Fibroblast of lung (primary cell): Measurements from ENCODE around the gene SLC22A23. TPM values are rescaled to one million over a fixed set of nuclear protein-coding genes. Genes with fewer than 3 reads are reported as not detected.

ENCODE experiments used
- DNase-seq, 2 donors: peaks; one replicate each; pipeline versions ENCODE4 v3.0.0 to v3.0.0-alpha.2; 2010; ENCODE audit warnings: low read depth in 2 of 2
- H2AFZ ChIP-seq: 2 replicates; pipeline ENCODE4 v1.5.1; 2012; ENCODE audit warnings: low read length, control low read depth, inconsistent platforms
- H3K27ac ChIP-seq: 2 replicates; pipeline ENCODE4 v1.5.1; 2011; ENCODE audit warnings: low read length, control low read depth; ENCODE audit not compliant: insufficient read depth
- H3K27me3 ChIP-seq: 2 replicates; pipeline ENCODE4 v1.5.1; 2011; ENCODE audit warnings: mild to moderate bottlenecking, low read length; ENCODE audit not compliant: control insufficient read depth, insufficient read depth
- H3K36me3 ChIP-seq: 2 replicates; pipeline ENCODE4 v1.5.1; 2011; ENCODE audit warnings: low read length; ENCODE audit not compliant: control insufficient read depth, insufficient read depth
- H3K4me1 ChIP-seq: 2 replicates; pipeline ENCODE4 v1.5.1; 2011; ENCODE audit warnings: low read length; ENCODE audit not compliant: control insufficient read depth, insufficient read depth; ENCODE audit errors: extremely low read depth
- H3K4me2 ChIP-seq: 2 replicates; pipeline ENCODE4 v1.5.1; 2011; ENCODE audit warnings: low read length, control low read depth; ENCODE audit not compliant: insufficient read depth; ENCODE audit errors: extremely low read depth
- H3K4me3 ChIP-seq, 4 experiments: fragments of 200-600 bp in 1 of 4; sonication (generic) in 1 of 4; replicated peaks in 1 of 4; 2 replicates each; pipeline ENCODE4 v1.5.1; 2011 to 2016; ENCODE audit warnings: low read length in 4 of 4, low read depth in 3 of 4, mild to moderate bottlenecking in 3 of 4, control low read depth in 2 of 4, inconsistent platforms in 1 of 4, mixed read lengths in 1 of 4; ENCODE audit not compliant: insufficient read depth in 1 of 4; ENCODE audit errors: control extremely low read depth in 1 of 4
- H3K79me2 ChIP-seq: 2 replicates; pipeline ENCODE4 v1.5.1; 2012; ENCODE audit warnings: mild to moderate bottlenecking, low read length, inconsistent platforms; ENCODE audit not compliant: control insufficient read depth, insufficient read depth
- H3K9ac ChIP-seq: 2 replicates; pipeline ENCODE4 v1.5.1; 2011; ENCODE audit warnings: mild to moderate bottlenecking, low read length, control low read depth; ENCODE audit not compliant: insufficient read depth
- H3K9me3 ChIP-seq: 2 replicates; pipeline ENCODE4 v1.5.1; 2012; ENCODE audit warnings: low read depth, low read length; ENCODE audit not compliant: control insufficient read depth, insufficient read depth
- H4K20me1 ChIP-seq: 2 replicates; pipeline ENCODE4 v1.5.1; 2011; ENCODE audit warnings: low read length; ENCODE audit not compliant: control insufficient read depth, insufficient read depth; ENCODE audit errors: extremely low read depth
- EZH2 ChIP-seq: IDR thresholded peaks from 2 replicates; pipeline ENCODE4 v1.5.1; 2012; ENCODE audit warnings: low read length, control low read depth, mild to moderate bottlenecking; ENCODE audit errors: missing control alignments
- polyA plus RNA-seq, 2 donors: library from polyadenylated mRNA; depleted of rRNA in 1 of 2; stranded (reverse) in 1 of 2; unstranded in 1 of 2; fragments of >200 nt; gene quantifications; 2 replicates each; pipeline ENCODE4 v1.2.1, GENCODE V29; 2011 to 2012; ENCODE audit warnings: missing spikeins in 1 of 2
- total RNA-seq: library from RNA; depleted of rRNA; stranded (reverse); fragments of >200 nt; gene quantifications from 2 replicates; pipeline ENCODE4 v1.2.1, GENCODE V29; 2014
- TF ChIP-seq, protein P1 (sequence below), 2 donors: IDR thresholded peaks in 1 of 2; conservative IDR thresholded peaks in 1 of 2; 1 replicate in 1 of 2; 2 replicates in 1 of 2; pipeline ENCODE4 v1.5.1; 2011 to 2012; ENCODE audit warnings: low read length in 2 of 2, control low read depth in 1 of 2, inconsistent platforms in 1 of 2, low read depth in 1 of 2, mild to moderate bottlenecking in 1 of 2

SLC22A23 gene
- total and polyA plus RNA-seq, 2 donors (not counting 1 experiment from before 2014, with no cell fraction given) = 0.37 to 3.0 TPM

DNA sequence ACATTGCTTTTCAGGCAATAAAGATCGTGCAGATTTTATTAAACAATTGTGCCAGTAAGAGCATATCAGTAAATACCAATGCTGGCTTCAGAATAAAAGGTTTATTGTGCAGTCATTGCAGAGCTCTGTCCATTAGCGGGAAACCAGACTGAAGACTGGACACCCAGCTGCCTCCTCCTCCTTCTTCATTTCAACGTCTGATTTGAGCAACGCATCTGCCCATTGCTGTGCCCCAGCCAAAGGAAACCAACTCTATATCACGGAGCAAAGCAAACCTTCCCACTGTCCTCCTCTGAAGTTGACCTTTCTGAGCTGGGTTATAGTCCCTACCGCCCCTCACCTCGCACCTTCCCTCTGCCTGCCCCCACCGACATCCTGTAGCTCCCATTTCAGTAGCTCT lies 80.8 kb downstream of the SLC22A23 start:
- no peak overlapping the region for H3K9ac ChIP-seq
- H3K4me1 ChIP-seq = no peaks in the 10 kb centered on the region
- H3K79me2 ChIP-seq = no peaks in the 10 kb centered on the region
- H3K27me3 ChIP-seq = no peaks in the 10 kb centered on the region
- no peak overlapping the region for H2AFZ ChIP-seq
- no peak overlapping the region for H3K4me3 ChIP-seq
- H3K4me2 ChIP-seq = no peak overlapping the region
- no peak overlapping the region for H3K27ac ChIP-seq
- DNase-seq = no peak
- TF ChIP-seq, protein P1, sequence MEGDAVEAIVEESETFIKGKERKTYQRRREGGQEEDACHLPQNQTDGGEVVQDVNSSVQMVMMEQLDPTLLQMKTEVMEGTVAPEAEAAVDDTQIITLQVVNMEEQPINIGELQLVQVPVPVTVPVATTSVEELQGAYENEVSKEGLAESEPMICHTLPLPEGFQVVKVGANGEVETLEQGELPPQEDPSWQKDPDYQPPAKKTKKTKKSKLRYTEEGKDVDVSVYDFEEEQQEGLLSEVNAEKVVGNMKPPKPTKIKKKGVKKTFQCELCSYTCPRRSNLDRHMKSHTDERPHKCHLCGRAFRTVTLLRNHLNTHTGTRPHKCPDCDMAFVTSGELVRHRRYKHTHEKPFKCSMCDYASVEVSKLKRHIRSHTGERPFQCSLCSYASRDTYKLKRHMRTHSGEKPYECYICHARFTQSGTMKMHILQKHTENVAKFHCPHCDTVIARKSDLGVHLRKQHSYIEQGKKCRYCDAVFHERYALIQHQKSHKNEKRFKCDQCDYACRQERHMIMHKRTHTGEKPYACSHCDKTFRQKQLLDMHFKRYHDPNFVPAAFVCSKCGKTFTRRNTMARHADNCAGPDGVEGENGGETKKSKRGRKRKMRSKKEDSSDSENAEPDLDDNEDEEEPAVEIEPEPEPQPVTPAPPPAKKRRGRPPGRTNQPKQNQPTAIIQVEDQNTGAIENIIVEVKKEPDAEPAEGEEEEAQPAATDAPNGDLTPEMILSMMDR (conservative IDR thresholded peaks at IDR 0.05 in 1 of 2, IDR thresholded peaks at IDR 0.05 in 1 of 2; ENCODE audit: low read depth in 1 of 2, low read length in 2 of 2) = no peak
- TF ChIP-seq EZH2 = no peak
- no peaks in the 10 kb centered on the region for H4K20me1 ChIP-seq
- H3K9me3 ChIP-seq = no peaks in the 10 kb centered on the region
- H3K36me3 ChIP-seq = no peaks in the 10 kb centered on the region

GRCh38 chr6:3373597-3374203 lies 83.2 kb downstream of the SLC22A23 start:
- TF ChIP-seq, protein P1 (conservative IDR thresholded peaks at IDR 0.05 in 1 of 2, IDR thresholded peaks at IDR 0.05 in 1 of 2; ENCODE audit: low read depth in 1 of 2, low read length in 2 of 2) = no peak
- TF ChIP-seq EZH2 = no peak
- Histone ChIP-seq H3K4me3 (no peak overlapping the region), H3K4me2 (no peak overlapping the region), H3K9ac (no peak overlapping the region), H2AFZ (no peak overlapping the region), H3K27ac (no peak overlapping the region), H3K9me3 (no peaks in the 10 kb centered on the region), H3K36me3 (no peaks in the 10 kb centered on the region), H3K4me1 (no peaks in the 10 kb centered on the region), H3K79me2 (no peaks in the 10 kb centered on the region), H3K27me3 (no peaks in the 10 kb centered on the region), H4K20me1 (peaks cover 2% of the 10 kb centered on the region)
- DNase-seq = no peak

DNA sequence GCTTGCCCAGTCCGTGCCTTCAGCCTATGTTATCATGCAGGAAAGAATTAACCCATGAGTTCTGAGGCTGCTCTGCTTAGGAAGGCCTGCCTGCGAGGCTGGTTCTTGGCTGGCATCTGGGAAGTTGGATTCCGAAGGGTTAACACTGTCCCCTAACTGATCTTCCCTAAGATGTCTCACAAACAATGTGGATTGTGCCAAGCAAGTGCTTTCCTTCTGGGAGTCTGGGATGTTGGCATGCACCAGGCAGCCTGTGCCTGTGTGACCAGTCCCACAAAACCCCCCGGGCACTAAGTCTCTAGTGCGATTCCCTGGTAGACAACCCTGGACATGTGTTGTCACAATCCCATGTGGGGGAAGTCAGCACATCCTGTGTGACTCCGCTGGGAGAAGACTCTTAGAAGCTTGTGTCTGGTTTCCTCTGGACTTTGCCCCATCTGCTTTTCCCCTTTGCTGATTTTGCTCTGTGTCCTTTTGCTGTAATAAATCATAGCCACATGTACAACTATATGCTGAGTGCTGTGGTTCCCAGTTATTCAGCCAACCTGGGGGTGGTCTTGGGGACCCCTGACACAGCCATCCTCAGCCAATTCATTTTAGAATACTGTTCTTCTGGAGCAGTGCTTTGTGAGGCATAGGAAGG lies 83.8 kb downstream of the SLC22A23 start:
- peaks cover 2% of the 10 kb centered on the region for H4K20me1 ChIP-seq
- no peaks in the 10 kb centered on the region for H3K27me3 ChIP-seq
- H3K27ac ChIP-seq = no peak overlapping the region
- no peak for DNase-seq
- H3K4me1 ChIP-seq = no peaks in the 10 kb centered on the region
- no peak overlapping the region for H3K4me3 ChIP-seq
- H3K9ac ChIP-seq = no peak overlapping the region
- no peaks in the 10 kb centered on the region for H3K79me2 ChIP-seq
- H3K4me2 ChIP-seq = no peak overlapping the region
- TF ChIP-seq, protein P1 (conservative IDR thresholded peaks at IDR 0.05 in 1 of 2, IDR thresholded peaks at IDR 0.05 in 1 of 2; ENCODE audit: low read depth in 1 of 2, low read length in 2 of 2) = no peak
- no peak for TF ChIP-seq EZH2
- no peak overlapping the region for H2AFZ ChIP-seq
- H3K36me3 ChIP-seq = no peaks in the 10 kb centered on the region
- no peaks in the 10 kb centered on the region for H3K9me3 ChIP-seq
